Stimulated activated CD8-positive, alpha-beta memory T cell treated with anti-CD3 and anti-CD28 coated beads, Interleukin-12 subunit alpha, Interleukin-12 subunit beta, amount 100 ng/mL, for 1 hour (primary cell): Measurements from ENCODE around the gene UBE4A.
A peak's percentile ranks its signal among the peaks of the same experiment; 100 is the strongest.

ENCODE experiments used
- DNase-seq: peaks from one replicate; pipeline ENCODE4 v3.0.0-alpha.2; 2020; ENCODE audit warnings: low read depth

UBE4A gene

GRCh38 chr11:118342503-118343161 is 16.8 kb upstream of the UBE4A start, which contains the start of gene CD3D:
Gene CD3D, minus strand, starts transcription at chr11:118342705. Its CDS starts 98 bp downstream, at chr11:118342607.
- peak; percentile 52 for DNase-seq

- DNase-seq, result no peak
Observed at GRCh38 chr11:118343248-118343647, 16.2 kb upstream of the UBE4A start.

GRCh38 chr11:118343981-118344515 is 15.4 kb upstream of the UBE4A start, which contains the start of gene CD3G:
Gene CD3G, plus strand, starts transcription at chr11:118344344. Its CDS starts 80 bp downstream, at chr11:118344424.
- peak; percentile 53 for DNase-seq

GRCh38 chr11:118349475-118349874 is 9.9 kb upstream of the UBE4A start:
- DNase-seq, result no peak

- no peak for DNase-seq
Observed at GRCh38 chr11:118353084-118353710, 6.2 kb upstream of the UBE4A start.

GRCh38 chr11:118358071-118358470 is 1.3 kb upstream of the UBE4A start:
- no peak for DNase-seq

- no peak for DNase-seq
Observed at GRCh38 chr11:118364956-118365615, 5.7 kb downstream of the UBE4A start.

- no peak for DNase-seq
Observed at GRCh38 chr11:118366287-118366686, 6.9 kb downstream of the UBE4A start.

GRCh38 chr11:118370774-118371173 is 11.4 kb downstream of the UBE4A start:
- DNase-seq, result no peak

- no peak for DNase-seq
Observed at GRCh38 chr11:118373263-118373662, 13.9 kb downstream of the UBE4A start.

GRCh38 chr11:118373871-118374270 is 14.5 kb downstream of the UBE4A start:
- no peak for DNase-seq

- no peak for DNase-seq
Observed at GRCh38 chr11:118374729-118375128, 15.3 kb downstream of the UBE4A start.

- no peak for DNase-seq
Observed at GRCh38 chr11:118375978-118376377, 16.6 kb downstream of the UBE4A start.

- no peak for DNase-seq
Observed at GRCh38 chr11:118379497-118379896, 20.1 kb downstream of the UBE4A start.

GRCh38 chr11:118380571-118380970 is 21.2 kb downstream of the UBE4A start:
- DNase-seq, result no peak

- DNase-seq, result no peak
Observed at GRCh38 chr11:118382954-118383353, 23.6 kb downstream of the UBE4A start.

- no peak for DNase-seq
Observed at GRCh38 chr11:118383657-118384056, 24.3 kb downstream of the UBE4A start.

- no peak for DNase-seq
Observed at GRCh38 chr11:118396097-118396501, 36.7 kb downstream of the UBE4A start.

- DNase-seq, result no peak
Observed at GRCh38 chr11:118397448-118397847, 38.0 kb downstream of the UBE4A start.

GRCh38 chr11:118398791-118399559 is 39.6 kb downstream of the UBE4A start:
- DNase-seq, result peak; percentile 20

- DNase-seq, result peak; percentile 88
Observed at GRCh38 chr11:118401151-118401879, 41.9 kb downstream of the UBE4A start, which contains the start of gene ATP5MG. Gene ATP5MG, plus strand, starts transcription at chr11:118401606. Its CDS starts 60 bp downstream, at chr11:118401666.
